Measurements from ENCODE around the gene ZNF681.
"Not testable (repeated sequence)": the region's sequence is repeated elsewhere in the genome, so short reads cannot be mapped to it uniquely, and the experiment has no call there.

Gene ZNF681

DNA sequence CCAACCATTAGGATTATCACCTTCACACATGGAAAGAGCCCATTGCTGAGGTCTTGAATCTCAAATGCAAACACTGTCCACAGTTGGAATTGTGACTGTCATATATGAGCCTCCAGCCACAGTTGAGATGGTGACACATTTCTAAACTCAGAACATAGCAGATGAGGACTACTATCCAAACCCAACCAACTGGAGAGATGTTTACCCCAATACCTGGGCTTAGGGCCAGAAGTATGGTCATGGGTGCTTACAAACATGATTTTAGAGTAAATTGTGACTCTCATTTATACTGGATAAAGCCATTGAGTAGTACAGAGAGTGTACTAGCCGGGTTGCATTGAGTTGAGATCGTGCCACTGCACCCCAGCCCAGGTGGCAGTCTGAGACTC, 14.0 kb upstream of the ZNF681 start:
- no peak for DNase-seq

DNA sequence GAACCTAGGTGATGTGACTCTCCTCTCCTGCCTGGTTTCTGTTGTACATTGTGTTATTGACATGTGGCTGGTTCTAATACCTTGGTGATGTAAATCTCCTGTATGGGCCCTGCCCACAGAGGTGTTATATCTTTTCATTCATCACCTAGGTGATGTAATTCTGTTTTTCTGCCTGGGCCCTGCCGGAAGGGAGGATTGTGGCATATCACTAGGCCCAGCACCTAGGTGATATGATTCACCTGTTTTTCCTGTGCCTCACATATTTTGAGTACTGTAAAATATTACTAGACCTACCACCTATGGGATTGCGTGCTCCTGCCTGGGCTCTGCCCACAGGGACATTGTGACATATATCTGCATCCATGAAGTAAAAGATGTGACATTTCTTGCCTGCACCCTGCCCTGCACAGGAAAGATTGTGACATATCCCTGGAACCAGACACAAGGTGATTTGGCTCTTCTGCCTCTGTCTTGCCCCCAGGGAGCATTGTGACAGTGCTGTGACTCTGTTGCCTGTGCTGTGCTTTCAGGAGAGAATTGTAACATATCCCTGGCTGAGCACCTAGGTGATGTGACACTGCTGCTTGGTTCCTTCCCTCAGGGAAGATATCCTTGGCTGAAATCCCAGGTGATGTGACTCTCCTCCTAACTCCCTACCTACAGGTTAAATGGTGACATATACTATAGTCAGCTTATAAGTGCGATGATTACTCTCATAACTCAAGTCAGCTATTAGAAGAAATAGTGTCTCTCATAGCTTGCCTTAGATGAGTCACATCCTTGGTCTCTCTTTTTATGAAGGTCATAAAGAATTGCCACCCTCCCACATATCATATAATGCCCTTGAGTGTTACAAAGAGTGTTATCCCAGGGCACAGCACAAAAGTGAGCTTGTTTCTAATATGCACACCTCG, 13.3 kb upstream of the ZNF681 start:
- no peak for DNase-seq

DNA sequence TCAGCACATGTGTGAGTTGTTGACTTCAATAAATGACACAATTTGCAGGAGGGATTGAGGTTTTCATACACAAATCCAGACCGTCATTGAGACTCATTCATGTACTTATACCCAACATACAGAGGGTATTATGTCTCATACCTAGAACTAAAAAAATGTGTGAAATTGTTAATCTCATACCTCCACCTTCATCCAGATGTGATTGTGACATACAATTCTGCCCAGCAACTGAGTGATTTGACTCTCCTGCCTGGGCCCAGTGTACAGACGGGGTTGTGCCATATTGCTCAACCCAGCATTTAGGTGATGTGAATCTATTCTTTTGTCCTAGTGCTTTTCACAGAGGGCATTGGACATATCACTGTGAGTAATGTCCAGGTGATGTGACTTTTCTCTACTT, 12.6 kb upstream of the ZNF681 start:
- no peak for DNase-seq

DNA sequence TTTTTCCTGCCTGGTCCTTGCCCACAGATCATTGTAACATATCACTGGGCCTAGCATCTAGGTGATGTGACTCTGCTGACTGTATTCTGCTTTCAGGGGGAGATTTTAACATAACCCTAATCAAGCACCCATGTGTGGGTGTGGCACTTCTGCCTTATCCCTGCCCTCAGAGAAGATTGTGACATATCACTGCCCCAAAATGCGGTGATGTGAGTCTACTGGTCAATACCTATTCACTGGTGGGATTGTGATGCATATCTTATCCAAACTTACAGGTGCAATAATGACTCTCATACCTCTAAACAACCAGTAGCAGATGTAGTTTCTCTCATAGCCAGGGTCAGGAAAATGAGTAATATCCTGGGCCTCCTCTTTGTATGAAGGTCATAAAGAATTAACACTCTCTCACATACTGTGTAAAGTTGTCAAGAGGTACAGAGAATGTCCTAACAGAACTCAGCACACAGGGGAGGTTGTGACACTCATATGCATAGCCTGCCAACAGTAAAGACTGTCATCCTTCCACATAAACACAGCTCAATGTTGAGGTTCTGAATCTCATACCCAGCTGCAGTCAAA, 12.1 kb upstream of the ZNF681 start:
- no peak for DNase-seq

DNA sequence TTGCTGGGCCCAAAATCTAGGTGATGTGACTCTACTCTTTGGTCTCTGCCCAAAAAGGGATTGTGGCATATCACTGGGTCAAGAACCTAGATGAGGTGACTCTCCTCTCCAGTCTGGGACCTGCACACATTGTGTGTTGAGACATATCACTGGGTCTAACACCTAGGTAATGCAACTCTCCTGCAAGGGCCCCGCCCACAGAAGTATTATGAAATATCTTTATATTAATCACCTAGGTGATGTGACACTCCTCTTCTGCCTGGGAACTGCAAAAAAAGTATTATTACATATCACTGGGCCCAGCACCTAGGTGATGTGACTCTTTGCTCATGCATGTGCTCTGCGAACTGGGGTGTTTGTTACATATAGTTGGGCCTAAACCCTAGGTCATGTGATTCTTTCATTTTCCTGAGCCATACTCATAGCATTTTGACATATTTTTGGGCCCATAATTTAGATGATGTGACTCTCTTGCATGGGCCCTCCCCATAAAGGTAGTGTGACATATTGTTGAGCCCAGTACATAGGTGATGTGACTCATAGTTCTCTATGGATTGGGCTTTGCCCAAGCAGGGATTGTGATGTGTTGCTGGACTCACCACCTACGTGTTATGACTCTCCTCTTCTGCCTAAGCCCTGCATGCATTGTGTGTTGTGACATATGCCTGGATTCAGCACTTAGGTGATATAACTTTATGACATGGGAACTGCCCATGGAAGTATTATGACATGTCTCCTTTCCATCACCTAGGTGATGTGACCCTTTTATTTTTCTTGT, 11.2 kb upstream of the ZNF681 start:
- DNase-seq, result no peak

DNA sequence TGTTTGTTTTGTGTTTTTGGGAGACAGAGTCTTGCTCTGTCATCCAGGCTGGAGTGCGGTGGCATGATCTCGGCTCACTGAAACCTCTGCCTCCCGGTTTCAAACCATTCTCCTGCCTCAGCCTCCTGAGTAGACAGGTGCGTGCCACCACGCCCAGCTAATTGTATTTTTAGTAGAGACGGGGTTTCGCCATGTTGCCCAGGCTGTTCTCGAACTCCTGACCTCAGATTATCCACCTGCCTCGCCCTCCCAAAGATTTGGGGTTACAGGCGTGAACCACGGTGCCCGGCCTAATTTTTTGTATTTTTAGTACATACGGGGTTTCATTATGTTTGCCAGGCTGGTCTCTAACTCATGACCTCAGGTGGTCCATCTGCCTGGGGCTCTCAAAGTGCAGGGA, 8.3 kb upstream of the ZNF681 start:
- no peak for DNase-seq

DNA sequence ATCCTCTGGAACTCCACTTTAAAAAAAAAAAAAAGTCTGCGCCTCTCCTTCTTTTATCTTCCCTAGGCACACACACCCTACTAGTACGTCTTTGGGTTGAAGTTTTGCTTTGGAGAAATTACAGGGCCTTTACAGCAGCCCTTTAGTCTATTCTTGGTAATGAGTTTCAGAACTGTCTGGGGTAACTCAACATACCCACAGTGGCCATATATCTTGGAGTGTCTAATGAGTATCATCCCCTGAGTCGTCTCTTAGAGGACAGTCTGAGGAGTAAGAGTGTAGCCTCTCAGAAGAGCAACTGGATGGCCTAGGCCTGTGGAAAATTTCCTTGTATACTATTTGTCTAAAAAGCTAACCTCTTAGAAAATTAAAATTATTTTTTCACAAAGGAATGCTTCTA, 6.1 kb upstream of the ZNF681 start:
- no peak for DNase-seq

DNA sequence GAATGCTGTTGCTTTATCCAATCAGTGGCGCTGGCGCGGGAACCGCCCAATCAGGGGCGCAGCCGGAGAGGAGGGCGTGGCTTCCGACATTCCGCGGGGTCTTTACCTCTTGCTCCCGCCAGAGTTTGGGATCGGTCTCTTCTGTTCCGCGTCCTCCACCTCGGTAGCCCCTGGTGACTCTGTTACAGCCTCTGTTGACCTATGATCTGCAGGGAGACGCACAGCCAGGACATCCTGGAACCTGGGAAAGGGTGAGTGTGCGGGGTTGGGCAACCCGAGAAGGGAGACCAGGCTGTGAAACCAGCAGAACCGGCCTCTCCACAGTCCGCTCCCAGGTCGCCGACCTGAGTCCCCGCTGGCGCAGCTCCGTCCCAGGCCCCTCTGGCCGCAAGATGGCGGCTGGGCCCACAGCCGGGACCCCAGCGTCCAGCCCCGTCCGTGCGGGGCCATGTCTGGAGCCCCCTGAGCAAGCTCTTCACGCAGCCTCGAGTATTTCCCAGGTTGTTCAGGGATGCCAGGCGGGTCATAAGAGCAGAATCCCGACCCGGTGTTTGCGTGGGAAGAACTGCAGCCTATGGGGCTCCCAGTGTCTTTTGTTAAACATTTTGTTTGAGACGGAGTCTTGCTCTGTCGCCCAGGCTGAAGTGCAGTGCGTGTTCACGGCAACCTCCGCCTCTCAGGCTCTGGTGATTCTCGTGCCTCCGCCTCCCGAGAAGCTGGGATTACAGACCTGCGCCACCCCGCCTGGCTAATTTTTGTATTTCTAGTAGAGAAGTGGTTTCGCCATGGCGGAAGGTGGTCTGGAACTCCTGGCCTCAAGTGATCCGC, 4.4 kb upstream of the ZNF681 start:
- DNase-seq, result no peak

DNA sequence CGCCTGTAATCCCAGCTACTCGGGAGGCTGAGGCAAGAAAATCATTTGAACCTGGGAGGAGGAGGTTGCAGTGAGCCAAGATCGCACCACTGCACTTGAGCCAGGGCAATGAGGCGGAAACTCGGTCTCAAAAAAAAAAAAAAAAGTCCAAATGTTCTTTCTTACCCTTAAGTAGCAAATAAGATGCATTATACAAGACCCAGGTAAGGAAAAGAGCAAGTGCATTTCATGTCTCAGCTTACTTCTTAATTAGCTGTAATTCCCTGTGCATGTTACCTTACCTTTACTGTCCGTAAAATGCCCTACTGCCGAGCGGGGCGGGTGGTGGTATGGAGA, 3.8 kb upstream of the ZNF681 start:
- DNase-seq, result no peak

DNA sequence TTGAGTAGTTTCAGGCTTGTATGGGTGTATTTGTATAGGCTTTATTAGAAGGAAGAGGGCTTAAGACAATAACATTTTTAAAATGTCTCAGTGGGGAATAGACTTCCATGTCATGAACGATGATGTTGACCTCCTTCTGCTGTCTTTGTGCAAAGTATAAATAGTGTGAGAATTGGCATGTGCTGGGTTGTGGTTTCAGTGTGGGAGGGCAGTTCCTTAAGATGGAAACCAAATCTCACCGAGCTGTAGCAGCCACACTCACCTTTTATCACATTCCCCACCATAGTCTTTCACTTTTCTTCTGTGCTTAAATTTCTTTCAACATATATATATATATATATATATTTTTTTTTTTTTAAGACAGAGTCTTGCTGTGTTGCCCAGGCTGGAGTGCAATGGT, 1.6 kb upstream of the ZNF681 start:
- not testable (repeated sequence) for DNase-seq

DNA sequence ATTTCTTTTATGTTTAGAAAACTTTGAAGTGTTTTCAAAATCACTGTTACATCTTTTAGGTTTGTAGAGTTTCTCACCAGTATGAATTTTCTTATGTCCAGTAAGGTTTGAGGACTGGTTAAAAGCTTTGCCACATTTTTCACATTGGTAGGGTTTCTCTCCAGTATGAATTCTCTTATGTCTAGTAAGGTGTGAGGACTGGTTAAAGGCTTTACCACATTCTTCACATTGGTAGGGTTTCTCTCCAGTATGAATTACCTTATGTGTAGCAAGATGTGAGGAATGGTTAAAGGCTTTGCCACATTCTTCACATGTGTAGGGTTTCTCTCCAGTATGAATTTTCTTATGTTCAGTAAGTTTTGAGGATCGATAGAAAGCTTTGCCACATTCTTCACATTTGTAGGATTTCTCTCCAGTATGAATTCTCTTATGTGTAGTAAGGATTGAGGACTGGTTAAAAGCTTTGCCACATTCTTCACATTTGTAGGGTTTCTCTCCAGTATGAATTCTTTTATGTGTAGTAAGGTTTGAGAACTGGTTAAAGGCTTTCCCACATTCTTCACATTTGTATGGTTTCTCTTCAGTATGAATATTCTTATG, 15.0 kb downstream of the ZNF681 start:
- DNase-seq, result not testable (repeated sequence)

DNA sequence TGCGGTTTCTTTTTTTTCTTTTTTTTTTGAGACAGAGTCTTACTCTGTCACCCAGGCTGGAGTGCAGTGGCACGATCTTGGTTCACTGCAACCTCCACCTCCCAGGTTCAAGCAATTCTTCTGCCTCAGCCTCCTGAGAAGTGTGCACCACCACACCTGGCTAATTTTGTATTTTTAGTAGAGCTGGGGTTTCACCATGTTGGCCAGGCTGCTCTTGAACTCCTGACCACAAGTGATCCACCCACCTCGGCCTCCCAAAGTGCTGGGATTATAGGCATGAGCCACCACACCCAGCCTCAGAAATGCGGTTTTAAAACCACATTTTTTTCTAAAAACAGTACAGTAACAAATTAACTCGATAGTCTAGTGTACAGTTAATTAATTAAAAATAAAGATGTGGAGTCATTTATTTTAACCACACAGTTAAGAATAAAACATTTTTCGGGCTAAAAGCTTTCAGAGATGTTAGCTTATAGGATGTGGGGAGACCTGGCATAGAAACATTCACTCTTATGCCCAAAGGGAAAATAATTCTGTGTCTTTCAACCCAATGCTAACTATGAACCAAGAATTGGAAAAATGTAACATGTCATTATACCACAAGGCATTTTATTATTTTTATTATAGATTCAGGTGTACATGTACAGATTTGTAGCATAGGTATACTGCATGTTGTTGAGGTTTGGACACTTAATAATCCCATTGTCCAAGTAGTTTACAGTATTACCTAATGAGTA, 27.8 kb downstream of the ZNF681 start:
- not testable (repeated sequence) for DNase-seq

DNA sequence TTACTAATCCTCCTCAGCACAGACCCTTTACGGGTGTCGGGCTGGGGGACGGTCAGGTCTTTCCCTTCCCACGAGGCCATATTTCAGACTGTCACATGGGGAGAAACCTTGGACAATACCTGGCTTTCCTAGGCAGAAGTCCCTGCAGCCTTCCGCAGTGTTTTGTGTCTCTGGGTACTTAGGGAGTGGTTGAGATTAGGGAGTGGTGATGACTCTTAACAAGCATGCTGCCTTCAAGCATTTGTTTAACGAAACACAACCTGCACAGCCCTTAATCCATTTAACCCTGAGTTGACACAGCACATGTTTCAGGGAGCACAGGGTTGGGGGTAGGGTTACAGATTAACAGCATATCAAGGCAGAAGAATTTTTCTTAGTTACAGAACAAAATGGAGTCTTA, 34.5 kb downstream of the ZNF681 start:
- DNase-seq, result not testable (repeated sequence)

DNA sequence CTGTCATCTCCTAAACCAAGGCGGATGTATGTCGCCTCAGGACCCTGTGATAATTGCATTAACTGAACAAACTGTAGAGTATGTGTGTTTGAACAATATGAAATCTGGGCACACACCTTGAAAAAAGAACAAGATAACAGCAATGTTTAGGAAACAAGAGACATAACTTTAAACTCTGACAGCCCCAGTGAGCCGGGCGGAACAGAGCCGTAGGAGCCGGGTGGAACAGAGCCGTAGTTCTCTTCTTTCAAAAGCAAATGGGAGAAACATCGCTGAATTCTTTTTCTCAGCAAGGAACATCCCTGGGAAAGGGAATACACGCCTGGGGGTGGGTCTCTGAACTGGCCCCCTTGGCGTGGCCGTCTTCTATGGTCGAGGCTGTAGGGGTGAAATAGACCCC, 39.9 kb downstream of the ZNF681 start:
- DNase-seq, result no peak

DNA sequence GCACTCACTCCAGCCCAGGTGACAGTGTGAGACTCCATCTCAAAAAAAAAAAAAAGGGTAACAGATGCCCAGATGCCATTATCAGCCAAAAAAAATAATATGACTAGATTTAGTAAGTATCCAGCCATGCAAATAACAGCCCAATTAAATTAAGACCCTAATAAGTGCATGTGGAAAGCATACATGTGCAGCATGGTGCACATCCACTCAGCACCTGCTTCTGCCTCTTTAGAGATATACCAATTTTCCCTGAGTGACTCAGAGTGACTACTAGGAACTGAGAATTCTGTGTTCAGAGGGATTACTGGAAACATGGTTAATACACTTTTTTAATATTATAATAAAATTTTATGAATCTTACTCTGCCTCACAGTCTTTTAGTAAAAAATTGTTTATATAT, 41.9 kb downstream of the ZNF681 start:
- no peak for DNase-seq

DNA sequence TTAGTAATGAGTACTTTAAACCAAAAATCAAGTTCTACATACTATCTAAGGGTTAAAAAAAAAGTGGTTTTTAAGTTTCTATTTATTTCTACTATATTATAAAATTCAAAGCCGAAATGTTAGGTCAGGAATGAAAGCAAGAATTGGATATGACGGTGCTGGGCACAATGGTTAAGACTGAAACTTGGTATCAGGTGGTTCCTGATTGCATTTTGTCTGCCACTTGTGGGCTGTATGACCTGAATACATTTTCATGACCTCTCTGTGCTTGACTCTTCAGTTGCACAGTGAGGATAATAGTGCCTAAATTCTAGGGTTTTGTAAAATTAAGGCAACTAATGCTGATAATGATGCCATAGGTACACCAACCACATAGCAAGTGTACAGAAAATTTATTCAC, 49.3 kb downstream of the ZNF681 start:
- DNase-seq, result no peak

DNA sequence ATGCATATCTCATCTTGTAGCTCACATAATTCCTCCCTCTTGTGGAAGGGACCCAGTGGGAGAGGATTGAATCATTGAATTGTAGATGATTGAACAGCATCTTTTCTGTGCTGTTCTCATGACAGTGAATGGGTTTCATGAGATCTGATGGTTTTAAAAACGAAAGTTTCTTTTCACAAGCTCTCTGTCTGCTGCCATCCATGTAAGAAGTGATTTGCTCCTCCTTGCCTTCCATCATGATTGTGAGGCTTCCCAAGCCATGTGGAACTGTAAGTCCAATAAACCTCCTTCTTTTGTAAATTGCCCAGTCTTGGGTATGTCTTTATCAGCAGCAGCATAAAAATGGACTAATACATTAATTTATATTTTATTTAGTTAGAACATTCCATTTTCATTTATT, 52.0 kb downstream of the ZNF681 start:
- DNase-seq, result no peak

DNA sequence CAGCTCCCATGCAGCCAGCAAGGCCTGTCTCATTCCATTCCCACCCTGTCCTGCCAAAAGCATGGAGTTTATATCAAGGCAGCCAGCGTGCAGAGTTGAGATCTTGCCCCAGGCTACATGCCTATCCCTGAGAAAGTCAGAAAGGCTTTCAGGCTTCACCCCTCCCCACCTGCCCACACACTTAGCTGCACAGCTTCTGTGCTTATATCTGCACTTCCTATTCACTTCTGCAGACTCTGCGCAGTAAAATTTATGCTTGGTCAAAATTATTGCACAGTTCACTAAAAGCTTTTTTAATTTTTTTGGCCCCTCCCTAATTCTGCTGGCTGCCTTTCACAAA, 59.2 kb downstream of the ZNF681 start:
- no peak for DNase-seq

DNA sequence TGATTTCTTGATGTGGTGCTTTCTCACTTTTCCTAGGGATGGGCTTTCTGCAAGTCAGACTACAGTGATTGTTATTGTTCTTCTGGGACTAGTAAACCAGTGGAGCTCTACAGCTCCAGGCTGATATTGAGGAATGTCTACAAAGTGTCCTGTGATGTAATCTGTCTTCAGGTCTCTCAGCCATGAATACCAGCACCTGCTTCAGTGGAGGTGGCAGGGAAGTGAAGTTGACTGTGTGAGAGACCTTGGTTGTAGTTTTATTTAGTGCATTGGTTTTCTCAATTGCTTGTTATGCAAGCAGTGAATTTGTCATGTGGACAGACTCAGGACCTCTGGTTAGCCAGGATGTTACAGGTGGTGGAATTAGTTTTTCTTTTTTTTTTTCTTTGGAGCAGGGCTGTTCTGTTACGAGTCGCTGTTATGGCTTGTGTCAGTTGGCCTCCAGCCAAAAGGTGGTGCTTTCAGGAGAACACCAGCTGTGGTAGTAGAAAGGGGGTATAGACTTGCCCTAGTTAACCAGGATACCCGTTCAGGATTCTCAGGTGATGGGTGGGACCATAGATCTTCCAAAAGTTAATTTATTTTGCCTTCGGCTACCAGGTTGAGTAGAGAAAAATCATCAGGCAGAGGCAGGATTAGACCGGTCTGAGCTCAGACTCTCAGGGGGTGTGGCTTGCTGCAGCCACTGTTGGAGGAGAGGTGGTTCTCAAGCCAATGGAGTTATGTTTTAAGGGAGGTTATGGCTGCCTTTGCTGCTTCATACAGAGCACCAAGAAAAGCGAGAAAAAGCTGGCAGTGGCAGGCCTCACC, 59.8 kb downstream of the ZNF681 start:
- DNase-seq, result peak; percentile 66

DNA sequence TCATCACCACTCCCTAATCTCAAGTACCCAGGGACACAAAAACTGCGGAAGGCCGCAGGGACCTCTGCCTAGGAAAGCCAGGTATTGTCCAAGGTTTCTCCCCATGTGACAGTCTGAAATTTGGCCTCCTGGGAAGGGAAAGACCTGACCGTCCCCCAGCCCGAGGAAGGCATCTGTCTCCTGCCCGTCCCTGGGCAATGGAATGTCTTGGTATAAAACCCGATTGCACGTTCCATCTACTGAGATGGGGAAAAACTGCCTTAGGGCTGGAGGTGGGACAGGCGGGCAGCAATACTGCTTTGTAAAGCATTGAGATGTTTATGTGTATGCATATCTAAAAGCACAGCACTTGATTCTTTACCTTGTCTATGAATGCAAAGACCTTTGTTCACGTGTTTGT, 65.8 kb downstream of the ZNF681 start:
- not testable (repeated sequence) for DNase-seq

Measured in NCI-H2171 (cell line).